GM10266 (cell line): ENCODE results near the gene MADCAM1.
"Not testable (repeated sequence)": the region's sequence is repeated elsewhere in the genome, so short reads cannot be mapped to it uniquely, and the experiment has no call there.

ENCODE experiments used
- DNase-seq: peaks from one replicate; pipeline ENCODE4 v3.0.0; 2012; ENCODE audit errors: extremely low spot score
- CTCF ChIP-seq: IDR thresholded peaks from 2 replicates; pipeline ENCODE4 v1.5.1; 2012; ENCODE audit warnings: mild to moderate bottlenecking, low read depth; ENCODE audit not compliant: control insufficient read depth, insufficient read depth; ENCODE audit errors: missing control alignments

The MADCAM1 gene

GRCh38 chr19:496112-496665 is at the start of gene MADCAM1:
MADCAM1 (plus strand) TSS chr19:496486; CDS start chr19:496500, 14 bp downstream.
- TF ChIP-seq CTCF: no peak

GRCh38 chr19:447064-447426 is 49.2 kb upstream of the MADCAM1 start:
- no peak for TF ChIP-seq CTCF
- DNase-seq: no peak

More at GRCh38 chr19:496112-496665, at the start of gene MADCAM1:
- DNase-seq: no peak

- TF ChIP-seq CTCF: no peak
- no peak for DNase-seq
Measured at GRCh38 chr19:447816-448560, 48.3 kb upstream of the MADCAM1 start.

- DNase-seq: no peak
- no peak for TF ChIP-seq CTCF
Measured at GRCh38 chr19:449916-450315, 46.4 kb upstream of the MADCAM1 start.

GRCh38 chr19:450912-451481 is 45.3 kb upstream of the MADCAM1 start:
- not testable (repeated sequence) for DNase-seq

GRCh38 chr19:452829-453228 is 43.5 kb upstream of the MADCAM1 start:
- no peak for DNase-seq
- TF ChIP-seq CTCF: no peak

- no peak for TF ChIP-seq CTCF
- no peak for DNase-seq
Measured at GRCh38 chr19:453606-454005, 42.7 kb upstream of the MADCAM1 start.
